IPS DF 6.9 (cell line): ENCODE data around the gene FAM170B.

Source experiments
- DNase-seq: peaks from one replicate; pipeline ENCODE4 v3.0.0-alpha.2; 2013; ENCODE audit warnings: low read depth, low spot score
- H3K27ac ChIP-seq: one replicate; pipeline ENCODE4 v1.5.1; 2013; ENCODE audit warnings: low read length, control low read depth
- H3K27me3 ChIP-seq: 2 replicates; pipeline ENCODE4 v1.6.1; 2013; ENCODE audit warnings: mild to moderate bottlenecking, low read length; ENCODE audit not compliant: control insufficient read depth, insufficient read depth
- H3K36me3 ChIP-seq: 2 replicates; pipeline ENCODE4 v1.6.1; 2013; ENCODE audit warnings: low read length; ENCODE audit not compliant: control insufficient read depth, insufficient read depth
- H3K4me1 ChIP-seq: 2 replicates; pipeline ENCODE4 v1.6.1; 2013; ENCODE audit warnings: low read length; ENCODE audit not compliant: control insufficient read depth, insufficient read depth
- H3K4me3 ChIP-seq: 2 replicates; pipeline ENCODE4 v1.5.1; 2013; ENCODE audit warnings: mild to moderate bottlenecking, low read length
- H3K9me3 ChIP-seq: 2 replicates; pipeline ENCODE4 v1.6.1; 2013; ENCODE audit warnings: low read length, inconsistent platforms; ENCODE audit not compliant: control insufficient read depth, insufficient read depth
- WGBS: extraction: QIAGEN DNeasy Blood & Tissue Kit; methylation state at CpG from one replicate; pipeline ENCODE4 v1.1.7; 2013; ENCODE audit warnings: mixed read lengths, missing lambda C conversion rate; ENCODE audit not compliant: insufficient read length, insufficient coverage; 5-methylcytosine and 5-hydroxymethylcytosine counted together

The FAM170B gene

DNA sequence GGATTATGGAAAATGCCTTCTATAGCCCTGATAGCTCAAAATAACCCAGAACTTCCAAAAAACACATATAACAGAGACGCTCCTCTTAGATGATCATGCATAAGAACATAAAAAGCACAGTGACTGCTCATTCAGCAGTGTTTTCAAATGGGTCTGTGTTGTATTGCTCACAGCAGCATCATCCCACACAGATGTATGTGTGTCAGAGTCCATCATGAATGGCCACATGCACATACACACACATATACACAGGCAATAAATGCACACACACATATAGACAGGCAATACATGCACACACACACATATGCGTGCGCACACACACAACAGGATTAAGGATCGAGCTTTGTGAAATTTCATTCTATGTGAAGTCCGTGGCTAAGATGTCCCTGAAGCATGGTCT lies 28.2 kb upstream of the FAM170B start:
- Histone ChIP-seq H3K4me3 (no peak overlapping the region), H3K4me1 (peaks cover 2% of the 10 kb centered on the region), H3K27ac (no peak overlapping the region), H3K9me3 (no peaks in the 10 kb centered on the region), H3K27me3 (no peaks in the 10 kb centered on the region), H3K36me3 (no peaks in the 10 kb centered on the region)
- DNase-seq, result no peak
- WGBS, result no CpG with 5 or more reads among the region's 5 CpGs

DNA sequence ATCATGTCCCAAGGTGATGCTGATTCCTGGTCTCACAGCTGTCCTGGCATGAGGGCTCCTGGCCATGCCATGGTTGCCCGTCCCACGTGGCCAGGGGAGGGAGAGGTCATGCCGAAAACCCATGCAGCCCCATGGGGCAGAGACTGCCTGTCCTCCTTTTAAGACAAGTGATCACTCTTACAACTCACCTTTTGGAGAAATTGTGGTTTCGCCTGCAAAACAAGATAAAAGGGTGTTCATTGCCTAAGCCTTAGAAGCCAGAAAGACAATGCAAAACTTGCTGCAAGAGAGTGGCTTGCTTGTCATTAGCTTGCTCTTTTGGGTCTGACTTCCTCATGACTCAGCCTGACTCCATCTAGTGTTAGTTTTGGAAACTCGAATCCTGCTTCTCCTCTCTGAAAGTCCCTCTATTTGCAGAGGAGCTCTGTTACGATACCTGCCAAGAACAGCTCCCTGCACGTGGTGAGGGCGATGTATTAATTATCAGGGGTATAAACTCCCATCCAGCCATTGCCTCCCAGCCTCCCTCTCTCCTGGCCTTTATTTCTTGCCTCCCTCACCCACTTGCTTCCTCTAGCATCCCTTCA lies 27.7 kb upstream of the FAM170B start:
- Histone ChIP-seq H3K4me1 (peaks cover 2% of the 10 kb centered on the region; the same call in 1 of the 2 replicates), H3K36me3 (no peaks in the 10 kb centered on the region), H3K27me3 (no peaks in the 10 kb centered on the region), H3K4me3 (no peak overlapping the region), H3K9me3 (no peaks in the 10 kb centered on the region), H3K27ac (no peak overlapping the region)
- no peak for DNase-seq
- no CpG with 5 or more reads among the region's 8 CpGs for WGBS

- peaks cover 2% of the 10 kb centered on the region; the same call in 1 of the 2 replicates for H3K4me1 ChIP-seq
- WGBS, result no CpG with 5 or more reads among the region's 5 CpGs
Observed at GRCh38 chr10:49160814-49161213, 27.0 kb upstream of the FAM170B start.

GRCh38 chr10:49160110-49160509 lies 26.3 kb upstream of the FAM170B start:
- Histone ChIP-seq H3K36me3 (no peaks in the 10 kb centered on the region), H3K4me1 (peaks cover 2% of the 10 kb centered on the region; the same call in 1 of the 2 replicates), H3K27ac (no peak overlapping the region), H3K4me3 (no peak overlapping the region), H3K27me3 (no peaks in the 10 kb centered on the region), H3K9me3 (no peaks in the 10 kb centered on the region)
- no CpG with 5 or more reads among the region's 5 CpGs for WGBS
- no peak for DNase-seq

More at GRCh38 chr10:49160814-49161213, 27.0 kb upstream of the FAM170B start:
- Histone ChIP-seq H3K27me3 (no peaks in the 10 kb centered on the region), H3K36me3 (no peaks in the 10 kb centered on the region), H3K27ac (no peak overlapping the region), H3K9me3 (no peaks in the 10 kb centered on the region), H3K4me3 (no peak overlapping the region)
- DNase-seq, result no peak

DNA sequence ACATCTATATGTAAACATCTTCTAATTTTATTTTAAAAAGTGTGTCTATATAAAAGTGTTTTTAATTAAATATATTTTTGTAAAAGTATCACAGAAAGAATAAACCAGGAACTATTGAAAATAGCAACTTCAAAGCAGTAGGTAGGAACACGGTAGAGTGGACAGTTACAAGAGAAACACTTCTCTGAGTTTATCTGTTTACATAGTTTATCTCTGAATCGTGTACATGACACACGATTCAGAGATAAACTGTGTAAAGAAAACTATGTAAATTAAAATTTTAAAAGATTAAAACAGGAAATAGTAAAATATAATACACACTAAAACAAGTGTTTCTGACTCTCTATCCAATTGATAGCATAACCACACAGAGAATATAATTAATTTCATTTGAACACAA lies 25.1 kb upstream of the FAM170B start:
- H3K36me3 ChIP-seq, result no peaks in the 10 kb centered on the region
- H3K9me3 ChIP-seq, result no peaks in the 10 kb centered on the region
- H3K27ac ChIP-seq, result no peak overlapping the region
- peaks cover 2% of the 10 kb centered on the region; the same call in 1 of the 2 replicates for H3K4me1 ChIP-seq
- no peak overlapping the region for H3K4me3 ChIP-seq
- no peak for DNase-seq
- H3K27me3 ChIP-seq, result no peaks in the 10 kb centered on the region
- WGBS, result no CpG with 5 or more reads among the region's 3 CpGs

GRCh38 chr10:49158404-49158803 lies 24.6 kb upstream of the FAM170B start:
- peaks cover 2% of the 10 kb centered on the region; the same call in 1 of the 2 replicates for H3K4me1 ChIP-seq
- no peaks in the 10 kb centered on the region for H3K27me3 ChIP-seq
- no peaks in the 10 kb centered on the region for H3K36me3 ChIP-seq
- no CpG with 5 or more reads among the region's 7 CpGs for WGBS
- H3K27ac ChIP-seq, result no peak overlapping the region
- no peaks in the 10 kb centered on the region for H3K9me3 ChIP-seq
- DNase-seq, result no peak
- no peak overlapping the region for H3K4me3 ChIP-seq

- Histone ChIP-seq H3K4me3 (no peak overlapping the region), H3K27ac (no peak overlapping the region), H3K9me3 (no peaks in the 10 kb centered on the region), H3K4me1 (peaks cover 2% of the 10 kb centered on the region; the same call in 1 of the 2 replicates), H3K36me3 (no peaks in the 10 kb centered on the region), H3K27me3 (no peaks in the 10 kb centered on the region)
- DNase-seq, result no peak
- WGBS, result no CpG with 5 or more reads among the region's 3 CpGs
Observed at GRCh38 chr10:49157229-49157628, 23.4 kb upstream of the FAM170B start.

DNA sequence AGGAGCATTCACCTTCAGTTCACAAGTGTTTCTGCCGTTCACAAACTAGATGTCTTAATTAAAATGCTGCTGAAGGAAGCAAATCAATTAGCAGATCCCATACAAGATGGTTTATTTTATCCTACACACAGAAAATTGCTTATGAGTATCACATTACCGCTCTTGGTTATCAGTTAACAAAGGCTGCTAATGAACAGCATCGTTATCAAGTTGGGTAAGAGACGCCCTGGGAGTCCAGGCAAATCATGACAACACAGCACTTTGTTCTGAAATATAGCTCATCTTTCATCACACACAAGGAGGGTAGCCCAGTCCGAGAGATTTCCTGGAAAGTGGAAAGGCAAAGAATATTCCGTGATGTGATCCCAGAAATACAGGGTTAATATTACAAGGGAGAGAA lies 20.8 kb upstream of the FAM170B start:
- no peaks in the 10 kb centered on the region for H3K9me3 ChIP-seq
- H3K4me3 ChIP-seq, result no peak overlapping the region
- WGBS, result no CpG with 5 or more reads among the region's 6 CpGs
- DNase-seq, result no peak
- no peaks in the 10 kb centered on the region for H3K27me3 ChIP-seq
- H3K4me1 ChIP-seq, result peaks cover 2% of the 10 kb centered on the region; the same call in 1 of the 2 replicates
- no peak overlapping the region for H3K27ac ChIP-seq
- no peaks in the 10 kb centered on the region for H3K36me3 ChIP-seq

- Histone ChIP-seq H3K36me3 (no peaks in the 10 kb centered on the region), H3K4me1 (peaks cover 2% of the 10 kb centered on the region; the same call in 1 of the 2 replicates), H3K27me3 (no peaks in the 10 kb centered on the region), H3K27ac (no peak overlapping the region), H3K4me3 (no peak overlapping the region), H3K9me3 (no peaks in the 10 kb centered on the region)
- no CpG with 5 or more reads among the region's 1 CpG for WGBS
- no peak for DNase-seq
Observed at GRCh38 chr10:49153971-49154370, 20.1 kb upstream of the FAM170B start.

DNA sequence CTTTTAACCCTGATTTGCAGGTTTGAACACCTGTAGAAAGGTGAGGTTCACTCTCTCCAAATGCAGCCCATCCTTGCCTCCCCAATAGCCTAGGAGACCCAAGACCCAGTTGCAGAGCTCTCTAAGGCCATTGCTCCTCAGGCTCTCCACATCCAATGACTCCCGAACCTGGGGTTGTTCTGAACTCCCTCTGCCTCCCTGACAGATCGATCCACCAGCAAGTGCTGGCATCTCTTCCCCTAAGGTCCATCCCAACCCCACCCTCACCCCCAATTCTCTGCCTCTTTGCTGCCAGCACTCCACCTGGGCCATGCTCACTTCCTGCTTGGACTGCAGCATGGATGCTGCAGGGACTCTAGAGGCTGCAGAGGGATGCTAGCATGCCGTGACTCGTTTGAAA lies 19.3 kb upstream of the FAM170B start:
- Histone ChIP-seq H3K36me3 (no peaks in the 10 kb centered on the region), H3K27me3 (no peaks in the 10 kb centered on the region)
- no CpG with 5 or more reads among the region's 4 CpGs for WGBS

DNA sequence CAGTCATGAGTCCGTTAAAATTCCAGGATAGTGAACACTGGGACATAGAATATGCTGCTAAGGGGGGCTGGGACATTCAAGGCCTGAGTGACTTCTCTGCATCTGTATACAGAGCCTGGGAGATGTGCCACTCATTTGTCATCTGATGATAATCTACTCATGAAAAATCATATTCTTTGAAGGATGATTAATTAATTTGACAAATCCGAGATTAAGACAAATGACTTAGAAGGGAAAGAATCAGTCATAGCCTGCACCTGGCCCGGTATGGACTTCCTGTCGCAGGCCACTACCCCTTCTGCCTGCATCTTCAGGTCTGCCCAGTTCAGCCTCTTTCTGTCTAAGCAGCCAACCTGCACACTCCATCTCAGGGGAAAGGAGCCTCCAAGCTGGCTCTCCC lies 18.8 kb upstream of the FAM170B start:
- Histone ChIP-seq H3K4me1 (peaks cover 2% of the 10 kb centered on the region; the same call in 1 of the 2 replicates), H3K27ac (no peak overlapping the region), H3K27me3 (no peaks in the 10 kb centered on the region), H3K9me3 (no peaks in the 10 kb centered on the region), H3K36me3 (no peaks in the 10 kb centered on the region), H3K4me3 (no peak overlapping the region)
- no peak for DNase-seq
- no CpG with 5 or more reads among the region's 4 CpGs for WGBS

More for the DNA sequence above, 19.3 kb upstream of the FAM170B start:
- Histone ChIP-seq H3K4me3 (no peak overlapping the region), H3K9me3 (no peaks in the 10 kb centered on the region), H3K27ac (no peak overlapping the region), H3K4me1 (peaks cover 2% of the 10 kb centered on the region; the same call in 1 of the 2 replicates)
- no peak for DNase-seq
